HG02571 (cell line): ENCODE data around the gene ENO4.
A peak's percentile ranks its signal among the peaks of the same experiment; 100 is the strongest.

Experiments used
- ATAC-seq: cut with Tn5 transposase; IDR thresholded peaks from one replicate; pipeline ENCODE4 v1.9.1; 2021; ENCODE audit warnings: mild to moderate bottlenecking, moderate library complexity; ENCODE audit not compliant: unreplicated experiment

Gene ENO4

GRCh38 chr10:116829711-116830110 is 19.6 kb upstream of the ENO4 start:
- no peak for ATAC-seq

GRCh38 chr10:116831086-116831485 is 18.2 kb upstream of the ENO4 start:
- ATAC-seq, result no peak

- no peak for ATAC-seq
Measured at GRCh38 chr10:116831790-116832189, 17.5 kb upstream of the ENO4 start.

- ATAC-seq, result no peak
Measured at GRCh38 chr10:116833986-116834985, 15.0 kb upstream of the ENO4 start.

GRCh38 chr10:116835658-116836057 is 13.6 kb upstream of the ENO4 start:
- ATAC-seq, result no peak

- ATAC-seq, result no peak
Measured at GRCh38 chr10:116836083-116836482, 13.2 kb upstream of the ENO4 start.

- no peak for ATAC-seq
Measured at GRCh38 chr10:116836902-116837523, 12.3 kb upstream of the ENO4 start.

GRCh38 chr10:116838143-116838725 is 11.1 kb upstream of the ENO4 start:
- ATAC-seq, result peak; percentile 71

GRCh38 chr10:116840389-116841075 is 8.8 kb upstream of the ENO4 start:
- ATAC-seq, result no peak

DNA sequence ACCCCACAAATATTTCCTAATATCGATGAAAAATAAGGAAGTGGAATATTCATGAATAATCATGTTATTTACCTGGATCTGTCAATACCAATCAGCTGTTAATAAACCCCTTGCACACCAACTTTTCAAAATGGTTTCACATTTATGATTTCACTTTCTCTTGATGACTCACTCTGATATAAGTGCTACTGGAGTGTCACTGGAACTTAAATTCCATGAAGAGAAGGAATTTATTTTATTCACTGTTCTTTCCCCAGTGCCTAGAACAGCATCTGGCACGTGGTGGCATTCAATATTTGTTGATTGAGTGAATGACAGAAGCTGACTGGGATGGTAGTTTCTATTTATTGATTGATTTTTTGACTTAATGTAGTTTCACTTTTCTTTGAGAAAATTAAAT is 3.5 kb upstream of the ENO4 start:
- ATAC-seq, result no peak

- ATAC-seq, result peak; percentile 64
Measured at GRCh38 chr10:116848032-116848943, 1.0 kb upstream of the ENO4 start.

DNA sequence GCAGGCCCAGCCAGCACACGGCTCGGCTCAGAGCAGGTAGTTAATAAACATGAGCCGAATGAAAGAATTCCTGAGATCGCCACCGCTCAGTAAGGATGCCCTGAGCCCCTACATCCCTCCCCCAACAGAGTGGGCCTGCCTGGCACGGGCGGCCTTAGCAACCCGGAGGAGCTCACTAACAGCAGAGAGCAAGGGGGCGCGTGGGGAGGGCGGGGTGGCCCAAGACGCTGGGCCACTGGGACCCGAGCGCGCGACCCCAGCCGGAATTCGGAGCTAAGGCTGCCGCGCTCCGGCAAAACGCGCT is 403 bp upstream of the ENO4 start:
- no peak for ATAC-seq

GRCh38 chr10:116850058-116850611 is 836 bp downstream of the ENO4 start:
- peak; percentile 1 for ATAC-seq

DNA sequence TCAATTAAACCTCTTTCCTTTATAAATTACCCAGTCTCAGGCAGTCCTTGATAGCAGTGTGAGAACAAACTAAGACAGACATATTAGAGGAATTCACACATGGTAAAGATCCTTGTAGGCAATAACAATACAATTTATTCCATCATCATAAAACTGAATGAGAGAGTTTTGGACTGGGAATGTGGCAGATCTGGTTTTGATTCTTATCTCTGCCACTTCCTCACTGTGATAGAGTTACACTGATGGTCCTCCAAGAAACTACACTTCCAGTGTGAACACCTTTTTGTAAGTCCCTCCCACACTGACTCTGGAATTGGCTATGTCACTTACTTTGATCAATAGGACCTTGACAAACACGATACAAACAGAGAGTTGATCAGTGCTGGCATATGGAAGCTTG is 2.9 kb downstream of the ENO4 start:
- no peak for ATAC-seq

- ATAC-seq, result no peak
Measured at GRCh38 chr10:116853287-116853686, 4.0 kb downstream of the ENO4 start.

DNA sequence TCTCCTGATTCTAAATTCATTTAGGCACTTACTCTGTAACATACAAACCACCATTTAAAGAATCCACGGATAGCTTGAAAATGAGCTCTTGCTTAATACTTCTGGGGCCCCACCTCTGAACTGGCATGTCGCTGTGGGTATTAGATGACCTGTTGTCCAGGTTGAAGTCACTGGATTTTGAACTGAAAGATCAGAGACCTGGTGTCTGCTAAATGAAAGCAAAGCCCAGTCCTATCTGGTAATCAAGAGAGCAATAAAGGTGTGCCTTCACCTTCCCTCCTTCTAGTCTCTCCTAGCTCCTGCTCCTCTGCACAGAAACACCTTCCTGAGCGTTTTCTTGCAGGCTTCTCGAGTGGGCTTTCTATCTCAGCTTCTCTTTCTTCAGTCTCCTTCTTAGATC is 4.4 kb downstream of the ENO4 start:
- ATAC-seq, result no peak

- ATAC-seq, result no peak
Measured at GRCh38 chr10:116857156-116857555, 7.9 kb downstream of the ENO4 start.

- ATAC-seq, result no peak
Measured at GRCh38 chr10:116861796-116862195, 12.5 kb downstream of the ENO4 start.

GRCh38 chr10:116864436-116864835 is 15.1 kb downstream of the ENO4 start:
- ATAC-seq, result no peak

GRCh38 chr10:116866066-116866465 is 16.8 kb downstream of the ENO4 start:
- no peak for ATAC-seq
